SK-N-SH treated with all-trans-retinoic acid at 6 μM for 48 hours (cell line): ENCODE data around the gene PRR30.

ENCODE experiments used
- GLIS3 ChIP-seq: fragments of 250-450 bp; sonication (Bioruptor Pico); IDR thresholded peaks from 2 replicates; pipeline ENCODE4 v1.5.0; 2020; ENCODE audit warnings: mild to moderate bottlenecking, moderate library complexity
- PPARA ChIP-seq: fragments of 250-450 bp; sonication (Bioruptor Pico); IDR thresholded peaks from 2 replicates; pipeline ENCODE4 v1.5.0; 2020; ENCODE audit warnings: mild to moderate bottlenecking, borderline replicate concordance
- ZC3H10 ChIP-seq: fragments of 250-450 bp; sonication (Bioruptor Pico); IDR thresholded peaks from 2 replicates; pipeline ENCODE4 v1.5.1; 2021; ENCODE audit warnings: mild to moderate bottlenecking, moderate library complexity
- ZFP30 ChIP-seq: fragments of 450-650 bp; formaldehyde crosslinking; IDR thresholded peaks from 2 replicates; pipeline ENCODE4 v1.5.0; 2022; ENCODE audit warnings: mild to moderate bottlenecking, moderate library complexity
- ZNF70 ChIP-seq: fragments of 450-650 bp; formaldehyde crosslinking; IDR thresholded peaks from 2 replicates; pipeline ENCODE4 v1.5.0; 2020; ENCODE audit warnings: mild to moderate bottlenecking, moderate library complexity
- ZNF8 ChIP-seq: fragments of 450-650 bp; formaldehyde crosslinking; IDR thresholded peaks from 2 replicates; pipeline ENCODE4 v1.5.0; 2020; ENCODE audit warnings: mild to moderate bottlenecking, moderate library complexity

DNA sequence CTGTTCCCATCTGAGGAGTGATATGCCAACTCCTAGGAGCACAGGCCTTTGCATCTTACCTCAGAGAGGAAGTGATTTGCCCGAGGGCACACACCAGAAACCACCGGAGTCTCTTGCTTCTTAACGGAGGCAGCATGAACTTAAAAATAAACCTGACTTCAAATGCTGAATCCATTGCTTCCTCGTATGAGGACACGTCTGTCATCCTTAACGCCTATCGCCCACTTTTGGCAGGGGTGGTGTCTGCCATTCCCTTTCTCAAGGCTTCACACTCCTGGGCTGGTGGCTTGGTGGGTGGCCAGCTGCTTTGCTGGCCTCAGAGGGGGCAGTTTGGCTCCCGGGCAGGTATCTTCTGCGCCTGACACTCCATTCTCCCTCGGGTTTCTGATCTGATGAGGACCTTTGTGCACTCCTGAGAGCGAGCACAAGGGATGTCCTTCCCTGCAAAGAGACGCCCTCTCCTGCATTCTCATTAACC lies 3.7 kb downstream of the PRR30 start:
- TF ChIP-seq PPARA (CRISPR knock-in tag) (no peak), GLIS3 (CRISPR knock-in tag) (no peak), ZNF8 (no peak), ZC3H10 (CRISPR knock-in tag) (no peak), ZNF70 (CRISPR knock-in tag) (no peak), ZFP30 (CRISPR knock-in tag) (no peak)
